IPS DF 6.9 (cell line): ENCODE results near the gene SLC28A1.

ENCODE experiments used
- DNase-seq: peaks from one replicate; pipeline ENCODE4 v3.0.0-alpha.2; 2013; ENCODE audit warnings: low read depth, low spot score
- H3K27ac ChIP-seq: one replicate; pipeline ENCODE4 v1.5.1; 2013; ENCODE audit warnings: low read length, control low read depth
- H3K27me3 ChIP-seq: 2 replicates; pipeline ENCODE4 v1.6.1; 2013; ENCODE audit warnings: mild to moderate bottlenecking, low read length; ENCODE audit not compliant: control insufficient read depth, insufficient read depth
- H3K36me3 ChIP-seq: 2 replicates; pipeline ENCODE4 v1.6.1; 2013; ENCODE audit warnings: low read length; ENCODE audit not compliant: control insufficient read depth, insufficient read depth
- H3K4me1 ChIP-seq: 2 replicates; pipeline ENCODE4 v1.6.1; 2013; ENCODE audit warnings: low read length; ENCODE audit not compliant: control insufficient read depth, insufficient read depth
- H3K4me3 ChIP-seq: 2 replicates; pipeline ENCODE4 v1.5.1; 2013; ENCODE audit warnings: mild to moderate bottlenecking, low read length
- H3K9me3 ChIP-seq: 2 replicates; pipeline ENCODE4 v1.6.1; 2013; ENCODE audit warnings: low read length, inconsistent platforms; ENCODE audit not compliant: control insufficient read depth, insufficient read depth
- WGBS: extraction: QIAGEN DNeasy Blood & Tissue Kit; methylation state at CpG from one replicate; pipeline ENCODE4 v1.1.7; 2013; ENCODE audit warnings: mixed read lengths, missing lambda C conversion rate; ENCODE audit not compliant: insufficient read length, insufficient coverage; 5-methylcytosine and 5-hydroxymethylcytosine counted together

The SLC28A1 gene

GRCh38 chr15:84938726-84939125 lies 54.3 kb downstream of the SLC28A1 start:
- Histone ChIP-seq H3K9me3 (no peaks in the 10 kb centered on the region), H3K27ac (no peak overlapping the region), H3K27me3 (no peaks in the 10 kb centered on the region; the same call in 1 of the 2 replicates), H3K4me1 (no peaks in the 10 kb centered on the region), H3K36me3 (no peaks in the 10 kb centered on the region), H3K4me3 (no peak overlapping the region)
- WGBS = no CpG with 5 or more reads among the region's 1 CpG
- DNase-seq = no peak

- DNase-seq = no peak
- H3K27ac ChIP-seq = no peak overlapping the region
- no peak overlapping the region for H3K4me3 ChIP-seq
- WGBS = no CpG with 5 or more reads among the region's 3 CpGs
- H3K4me1 ChIP-seq = no peaks in the 10 kb centered on the region
- H3K36me3 ChIP-seq = no peaks in the 10 kb centered on the region
- no peaks in the 10 kb centered on the region for H3K9me3 ChIP-seq
- H3K27me3 ChIP-seq = no peaks in the 10 kb centered on the region; the same call in 1 of the 2 replicates
Measured at GRCh38 chr15:84940399-84940798, 55.9 kb downstream of the SLC28A1 start.

- no peak overlapping the region for H3K27ac ChIP-seq
- H3K36me3 ChIP-seq = no peaks in the 10 kb centered on the region
- DNase-seq = no peak
- H3K4me3 ChIP-seq = no peak overlapping the region
- H3K4me1 ChIP-seq = no peaks in the 10 kb centered on the region
- H3K27me3 ChIP-seq = no peaks in the 10 kb centered on the region; the same call in 1 of the 2 replicates
- WGBS = no CpG with 5 or more reads among the region's 2 CpGs
- H3K9me3 ChIP-seq = no peaks in the 10 kb centered on the region
Measured at GRCh38 chr15:84942456-84942855, 58.0 kb downstream of the SLC28A1 start.

GRCh38 chr15:84944311-84944710 lies 59.8 kb downstream of the SLC28A1 start:
- no peaks in the 10 kb centered on the region for H3K4me1 ChIP-seq

GRCh38 chr15:84944861-84945260 lies 60.4 kb downstream of the SLC28A1 start:
- DNase-seq = no peak
- Histone ChIP-seq H3K9me3 (no peaks in the 10 kb centered on the region), H3K4me3 (no peak overlapping the region), H3K27me3 (no peaks in the 10 kb centered on the region), H3K36me3 (no peaks in the 10 kb centered on the region), H3K27ac (no peak overlapping the region), H3K4me1 (no peaks in the 10 kb centered on the region)
- no CpG with 5 or more reads among the region's 11 CpGs for WGBS

More at GRCh38 chr15:84944311-84944710, 59.8 kb downstream of the SLC28A1 start:
- no peak overlapping the region for H3K27ac ChIP-seq
- no peak for DNase-seq
- no peaks in the 10 kb centered on the region for H3K27me3 ChIP-seq
- H3K36me3 ChIP-seq = no peaks in the 10 kb centered on the region
- WGBS = no CpG with 5 or more reads among the region's 10 CpGs
- no peak overlapping the region for H3K4me3 ChIP-seq
- no peaks in the 10 kb centered on the region for H3K9me3 ChIP-seq

- H3K27ac ChIP-seq = no peak overlapping the region
- no peaks in the 10 kb centered on the region for H3K9me3 ChIP-seq
- H3K4me1 ChIP-seq = no peaks in the 10 kb centered on the region
- no peak for DNase-seq
- no peaks in the 10 kb centered on the region for H3K27me3 ChIP-seq
- WGBS = no CpG with 5 or more reads among the region's 5 CpGs
- H3K4me3 ChIP-seq = no peak overlapping the region
- no peaks in the 10 kb centered on the region for H3K36me3 ChIP-seq
Measured at GRCh38 chr15:84946772-84947489, 62.5 kb downstream of the SLC28A1 start.

GRCh38 chr15:84947947-84948830 lies 63.7 kb downstream of the SLC28A1 start:
- no CpG with 5 or more reads among the region's 4 CpGs for WGBS
- no peaks in the 10 kb centered on the region for H3K4me1 ChIP-seq
- no peaks in the 10 kb centered on the region for H3K36me3 ChIP-seq
- no peak for DNase-seq
- no peaks in the 10 kb centered on the region for H3K27me3 ChIP-seq
- no peaks in the 10 kb centered on the region for H3K9me3 ChIP-seq
- no peak overlapping the region for H3K27ac ChIP-seq
- no peak overlapping the region for H3K4me3 ChIP-seq

- H3K36me3 ChIP-seq = no peaks in the 10 kb centered on the region
- H3K4me1 ChIP-seq = no peaks in the 10 kb centered on the region
- no peak overlapping the region for H3K27ac ChIP-seq
- H3K27me3 ChIP-seq = no peaks in the 10 kb centered on the region
- no peaks in the 10 kb centered on the region for H3K9me3 ChIP-seq
- no peak overlapping the region for H3K4me3 ChIP-seq
- no peak for DNase-seq
- whole genome bisulfite sequencing = no CpG with 5 or more reads among the region's 2 CpGs
Measured at GRCh38 chr15:84949043-84949442, 64.6 kb downstream of the SLC28A1 start.

GRCh38 chr15:84949845-84950569 lies 65.5 kb downstream of the SLC28A1 start:
- no peaks in the 10 kb centered on the region for H3K9me3 ChIP-seq
- no peak for DNase-seq
- WGBS = no CpG with 5 or more reads among the region's 7 CpGs
- no peaks in the 10 kb centered on the region for H3K27me3 ChIP-seq
- H3K4me1 ChIP-seq = no peaks in the 10 kb centered on the region
- H3K27ac ChIP-seq = no peak overlapping the region
- H3K4me3 ChIP-seq = no peak overlapping the region
- H3K36me3 ChIP-seq = no peaks in the 10 kb centered on the region

- no peak for DNase-seq
- WGBS = no CpG with 5 or more reads among the region's 7 CpGs
- Histone ChIP-seq H3K36me3 (no peaks in the 10 kb centered on the region), H3K27ac (no peak overlapping the region), H3K27me3 (no peaks in the 10 kb centered on the region), H3K4me3 (no peak overlapping the region), H3K4me1 (peaks cover 2% of the 10 kb centered on the region; the same call in 1 of the 2 replicates), H3K9me3 (no peaks in the 10 kb centered on the region)
Measured at GRCh38 chr15:84950570-84951111, 66.2 kb downstream of the SLC28A1 start.
